AG08395 (cell line): ENCODE measurements around the gene ZNF641.

Experiments
- DNase-seq: peaks from one replicate; pipeline ENCODE4 v3.0.0; 2012; ENCODE audit warnings: mixed read lengths, low spot score

The ZNF641 gene

GRCh38 chr12:48350249-48351021 is at the start of gene ZNF641:
TSS of gene ZNF641 (minus strand) at chr12:48350919. CDS start at chr12:48348090, 2,829 bp downstream.
- DNase-seq: peak; percentile 76

- DNase-seq: no peak
Measured at GRCh38 chr12:48390026-48390425, 39.3 kb upstream of the ZNF641 start.

DNA sequence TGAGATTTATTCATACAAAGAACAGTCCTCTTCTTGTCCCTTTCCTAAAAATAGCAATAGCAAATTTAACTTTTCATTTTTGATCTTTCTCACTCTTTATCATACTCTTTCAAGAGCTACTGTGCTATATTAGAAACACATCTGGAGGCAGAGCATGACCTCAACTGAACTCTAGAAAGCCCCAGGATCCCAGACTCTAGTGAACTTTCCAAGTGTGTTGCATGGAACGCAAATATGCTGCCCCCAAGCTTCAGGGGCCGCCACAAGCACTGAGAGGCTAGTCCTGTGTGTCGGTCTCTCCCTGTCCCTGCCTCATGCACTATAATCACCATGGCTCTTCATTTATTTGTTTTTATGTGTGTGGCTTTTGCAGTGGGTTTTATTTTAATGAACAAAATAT is 38.7 kb upstream of the ZNF641 start:
- no peak for DNase-seq

DNA sequence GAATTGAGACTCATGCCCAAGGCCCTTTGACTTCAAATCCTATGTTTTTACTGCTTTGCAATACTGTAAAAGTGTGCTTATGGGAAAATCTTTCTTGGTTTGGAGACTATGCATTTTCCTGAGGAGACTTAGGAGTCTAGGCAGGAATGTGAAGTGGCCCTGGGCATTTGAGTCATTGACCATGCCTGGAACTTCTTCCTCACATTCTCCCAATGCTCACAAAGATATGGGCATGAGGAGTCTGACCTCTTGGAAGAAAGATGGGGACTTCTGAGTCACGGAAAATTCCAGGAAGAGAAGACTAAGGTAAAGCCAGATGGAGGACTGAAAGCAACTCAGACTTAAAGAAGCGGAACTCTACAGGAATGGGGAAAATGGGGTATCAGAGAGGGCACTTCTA is 38.2 kb upstream of the ZNF641 start:
- DNase-seq: peak; percentile 57

DNA sequence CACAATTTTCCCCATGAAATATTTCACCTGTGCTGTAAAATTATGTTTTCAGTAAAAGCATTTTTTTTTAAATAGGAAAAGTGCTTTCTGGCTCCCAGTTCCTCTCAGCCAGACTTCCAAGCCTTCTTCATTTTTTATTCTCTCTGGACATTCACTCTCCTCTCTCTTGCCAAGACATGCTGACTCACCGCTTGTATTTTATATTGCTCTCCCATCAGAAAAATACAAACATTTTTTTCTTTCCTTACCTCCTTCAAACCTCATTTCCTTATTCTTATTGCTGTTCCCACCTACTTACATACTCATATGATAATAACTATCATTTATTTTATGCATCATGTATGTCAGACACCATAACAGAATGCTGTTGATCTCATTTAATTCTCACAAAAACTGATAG is 37.7 kb upstream of the ZNF641 start:
- peak; percentile 46 for DNase-seq

DNA sequence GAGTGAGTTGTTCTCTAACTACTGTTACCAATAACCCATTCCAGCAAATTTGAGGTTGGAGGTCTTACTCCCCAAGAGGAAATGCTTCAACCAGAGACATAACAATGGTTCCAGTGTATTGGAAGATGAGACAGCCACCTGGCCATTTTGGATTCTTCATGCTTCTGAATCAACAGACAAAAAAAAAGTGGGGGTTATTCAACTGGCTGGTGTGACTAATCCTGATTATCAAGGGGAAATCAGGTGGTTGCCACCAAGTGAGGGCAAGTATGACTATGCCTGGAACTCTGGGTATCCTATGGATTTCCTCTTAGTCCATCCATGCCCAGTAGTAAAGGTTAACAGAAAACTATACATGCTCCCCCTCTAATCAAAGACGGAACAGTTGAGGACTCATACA is 29.9 kb upstream of the ZNF641 start:
- no peak for DNase-seq

- no peak for DNase-seq
Measured at GRCh38 chr12:48379794-48380193, 29.1 kb upstream of the ZNF641 start.

DNA sequence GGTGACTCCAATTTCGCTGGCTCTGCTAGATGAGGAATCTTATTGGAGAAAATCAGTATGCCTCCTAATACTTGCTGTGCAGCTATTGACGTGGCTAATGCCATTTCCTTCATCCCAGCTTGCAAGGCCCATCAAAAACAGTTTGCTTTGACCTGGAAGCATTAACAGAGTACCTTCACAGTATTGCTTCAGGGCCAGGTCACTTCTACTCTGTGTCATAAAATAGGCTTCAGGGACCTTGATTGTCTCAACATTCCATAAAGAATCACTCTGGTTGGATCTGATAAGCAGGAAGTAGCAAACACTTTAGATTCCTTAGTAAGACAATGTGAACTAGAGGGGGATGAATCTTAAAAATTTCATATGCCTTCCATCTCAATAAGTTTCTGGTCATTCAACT is 26.9 kb upstream of the ZNF641 start:
- DNase-seq: no peak

DNA sequence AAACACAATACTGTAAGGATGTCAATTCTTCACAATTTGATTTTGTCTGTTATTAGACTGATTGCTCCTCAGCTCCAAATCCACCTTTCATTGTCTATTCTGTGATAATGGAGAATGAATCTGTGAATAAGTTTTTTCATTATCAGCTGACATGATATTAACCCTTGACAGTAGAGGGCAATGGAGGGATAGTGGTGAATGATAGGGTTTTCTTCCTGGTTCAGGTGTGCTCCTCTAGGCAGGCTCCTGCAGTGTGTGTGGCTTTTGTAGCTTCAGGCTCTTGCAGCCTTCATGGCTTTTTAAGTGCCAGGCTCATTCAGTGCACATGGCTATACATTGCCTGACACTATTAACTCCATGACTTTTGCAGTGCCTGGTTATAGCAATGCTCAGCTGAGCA is 23.4 kb upstream of the ZNF641 start:
- DNase-seq: no peak

DNA sequence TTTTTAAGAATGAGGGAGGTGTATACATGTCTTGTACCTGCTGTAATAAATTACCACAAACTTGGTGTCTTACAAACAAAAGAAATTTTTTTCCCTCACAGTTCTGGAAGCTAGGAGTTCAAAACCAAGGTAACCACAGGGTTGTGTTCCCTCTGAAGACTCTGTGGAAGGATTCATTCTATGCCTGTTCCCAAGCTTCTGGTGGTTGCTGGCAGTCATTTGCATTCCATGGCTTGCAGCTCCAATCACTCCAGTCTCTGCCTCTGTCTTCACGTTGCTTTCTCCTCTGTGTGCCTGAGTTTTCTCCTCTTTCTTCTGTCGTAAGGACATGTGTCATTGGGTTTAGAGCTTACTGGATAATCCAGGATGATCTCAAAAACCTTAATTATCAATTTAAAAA is 15.4 kb upstream of the ZNF641 start:
- no peak for DNase-seq

GRCh38 chr12:48361664-48362339 is 11.1 kb upstream of the ZNF641 start:
- no peak for DNase-seq

- no peak for DNase-seq
Measured at GRCh38 chr12:48358937-48359513, 8.3 kb upstream of the ZNF641 start.

DNA sequence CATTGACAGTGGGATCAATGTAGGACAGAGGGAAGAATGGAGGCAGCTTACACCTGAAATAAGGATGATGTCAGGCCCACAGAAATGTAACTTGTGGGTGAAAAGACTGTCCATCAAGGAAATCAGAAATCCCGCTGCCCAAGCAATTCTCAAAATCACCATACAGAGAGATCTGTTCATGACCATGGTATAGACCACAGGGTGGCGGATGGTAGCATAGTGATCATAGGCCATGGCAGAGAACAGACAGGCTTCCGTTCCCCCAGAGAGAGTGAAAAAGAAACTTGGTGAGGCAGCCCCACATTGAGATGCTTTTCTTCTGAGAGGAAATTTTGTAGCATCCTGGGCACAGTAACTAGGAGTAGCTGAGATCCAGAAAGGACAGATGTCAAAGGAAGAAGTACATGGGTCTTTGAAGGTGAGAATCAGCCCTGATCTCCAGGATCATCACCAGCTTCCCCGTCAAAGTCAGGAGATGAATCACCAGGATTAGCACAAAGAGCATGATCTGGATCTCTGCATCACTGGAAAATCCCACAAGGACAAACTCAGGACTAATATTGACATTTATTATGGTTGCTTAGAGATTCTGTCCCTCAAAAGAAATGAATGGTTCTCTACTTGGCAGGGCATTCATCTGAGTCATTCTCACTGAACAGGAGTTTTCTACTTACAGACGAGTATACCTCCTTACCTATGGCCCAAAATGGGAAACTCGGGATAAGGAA is 5.5 kb upstream of the ZNF641 start:
- DNase-seq: no peak

GRCh38 chr12:48352157-48352760 is 1.5 kb upstream of the ZNF641 start:
- DNase-seq: no peak

DNA sequence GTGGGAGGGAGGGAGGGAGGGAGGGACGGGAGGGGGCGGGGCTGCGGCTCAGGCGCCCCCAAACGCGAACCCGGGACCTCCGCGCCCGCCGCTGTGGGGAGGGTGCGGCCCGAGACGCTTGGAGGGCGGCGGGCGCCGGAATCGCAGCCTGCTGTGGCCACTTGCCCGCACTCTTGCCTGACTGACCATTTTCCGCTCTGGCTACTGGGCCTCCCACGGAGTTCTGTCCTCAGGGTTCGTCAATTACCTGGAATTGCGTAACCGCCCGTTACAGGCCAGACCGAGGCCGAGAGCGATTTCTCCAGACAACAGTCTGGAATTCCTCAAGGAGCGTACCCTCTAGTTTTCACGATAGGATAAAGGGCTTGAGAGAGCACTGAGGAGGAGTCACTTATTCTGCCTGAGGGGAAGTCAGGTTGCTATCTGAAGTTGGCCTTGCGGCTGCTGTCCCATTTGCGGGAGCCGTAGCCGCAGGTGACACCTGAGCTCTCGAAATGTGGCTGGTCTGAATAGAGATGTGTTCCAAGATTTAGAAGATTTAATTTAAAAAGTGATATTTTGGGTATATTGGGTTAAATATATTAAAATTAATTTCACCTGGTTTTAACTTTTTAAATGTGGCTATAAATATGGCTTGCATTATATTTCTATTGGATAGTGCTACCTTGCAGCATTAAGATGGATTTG is 446 bp upstream of the ZNF641 start:
- DNase-seq: peak; percentile 53

- DNase-seq: no peak
Measured at GRCh38 chr12:48349471-48349870, 1.2 kb downstream of the ZNF641 start.

GRCh38 chr12:48342980-48343379 is 7.7 kb downstream of the ZNF641 start:
- no peak for DNase-seq

- DNase-seq: no peak
Measured at GRCh38 chr12:48340943-48341342, 9.8 kb downstream of the ZNF641 start.

DNA sequence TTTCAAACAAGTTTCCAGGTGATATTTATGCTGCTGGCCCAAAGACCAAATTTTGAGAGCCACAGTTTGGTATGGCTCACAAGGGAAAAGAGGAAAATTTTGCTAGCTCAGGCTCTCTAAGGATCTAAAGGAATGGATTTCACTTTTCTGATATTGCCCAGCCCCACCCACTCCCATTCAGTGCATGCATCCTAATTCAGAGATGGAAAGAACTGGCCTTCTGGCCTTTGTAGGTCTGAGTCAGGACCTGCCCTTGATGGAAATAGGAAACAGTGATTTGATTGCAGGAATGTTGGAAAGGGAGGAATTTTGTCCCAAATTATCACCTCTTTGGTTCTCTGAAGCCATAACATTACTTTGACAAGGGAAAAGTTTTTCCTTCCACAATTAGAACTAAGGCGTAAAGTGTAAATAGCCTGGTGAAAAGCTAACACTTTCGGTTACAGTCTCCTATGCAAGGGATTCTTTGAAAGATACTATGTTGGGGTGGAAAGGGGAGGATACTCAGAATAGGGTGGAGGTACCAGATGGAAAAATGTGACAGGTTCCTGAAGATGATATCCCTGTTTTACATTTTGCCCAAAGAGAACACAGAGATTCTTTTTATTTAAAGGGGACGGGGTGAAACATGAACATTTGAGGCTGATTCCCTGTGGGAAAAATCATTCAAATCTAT is 11.1 kb downstream of the ZNF641 start:
- no peak for DNase-seq

- DNase-seq: no peak
Measured at GRCh38 chr12:48336564-48336963, 14.2 kb downstream of the ZNF641 start.

DNA sequence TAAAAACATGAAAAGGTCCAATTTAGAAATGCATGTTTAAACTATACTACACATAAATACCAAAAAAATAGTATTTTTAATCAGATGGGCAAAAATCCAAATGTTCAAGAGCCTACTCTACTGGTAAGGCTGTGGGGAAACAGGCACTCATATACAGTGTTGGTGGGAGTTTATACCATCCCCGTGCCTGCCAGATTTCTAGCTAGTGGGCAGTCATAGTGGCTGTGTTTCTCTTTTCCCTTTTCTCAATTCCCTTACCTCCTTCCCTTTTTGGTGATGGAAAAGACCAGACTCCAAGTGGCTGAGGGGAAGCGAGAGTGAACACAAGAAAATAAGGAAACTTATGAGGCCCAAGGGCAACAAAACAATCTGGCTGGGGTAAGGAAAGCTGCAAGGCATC is 14.7 kb downstream of the ZNF641 start:
- no peak for DNase-seq
